Globus pallidus (tissue), 1 donor: ENCODE measurements around the gene C10orf67.

Experiments
- DNase-seq: peaks from one replicate; pipeline ENCODE4 v3.0.0-alpha.2; 2015; ENCODE audit warnings: low spot score

Gene C10orf67

DNA sequence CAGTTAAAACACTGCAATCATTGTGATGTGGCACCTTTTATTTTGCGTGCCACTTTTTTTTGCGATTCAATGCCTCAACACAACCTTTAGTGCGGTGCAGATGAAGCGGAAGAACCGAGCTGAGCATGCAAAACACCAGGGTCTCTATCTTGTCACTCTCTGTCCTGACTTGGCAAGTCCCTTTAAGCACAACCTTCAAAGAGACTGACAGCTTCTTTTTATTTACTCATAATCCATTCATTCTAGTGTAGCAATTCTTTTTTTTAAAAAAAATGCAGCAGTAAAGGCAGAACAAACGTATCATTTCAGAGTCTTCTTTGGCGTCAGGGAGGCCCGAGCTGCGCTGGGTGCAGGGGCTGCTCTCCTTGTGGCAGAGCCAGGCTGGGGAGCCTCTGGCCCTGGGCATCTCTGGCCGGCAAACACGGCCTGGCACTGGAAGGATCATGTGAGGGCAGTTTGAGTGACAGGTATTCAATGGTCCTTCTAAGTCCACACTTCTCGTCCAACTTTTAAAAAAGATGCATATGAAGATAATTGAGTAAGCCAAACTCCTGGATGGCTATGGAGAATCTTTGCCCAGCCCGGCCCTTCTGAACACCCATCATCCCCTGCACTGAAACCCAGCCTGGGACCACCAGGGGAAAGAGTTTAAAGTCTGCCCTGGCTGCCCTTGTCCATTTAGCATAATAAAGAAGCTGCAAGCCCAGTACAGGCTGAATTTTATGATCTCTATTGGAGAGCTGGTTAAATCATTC lies 148.6 kb downstream of the C10orf67 start:
- no peak for DNase-seq

DNA sequence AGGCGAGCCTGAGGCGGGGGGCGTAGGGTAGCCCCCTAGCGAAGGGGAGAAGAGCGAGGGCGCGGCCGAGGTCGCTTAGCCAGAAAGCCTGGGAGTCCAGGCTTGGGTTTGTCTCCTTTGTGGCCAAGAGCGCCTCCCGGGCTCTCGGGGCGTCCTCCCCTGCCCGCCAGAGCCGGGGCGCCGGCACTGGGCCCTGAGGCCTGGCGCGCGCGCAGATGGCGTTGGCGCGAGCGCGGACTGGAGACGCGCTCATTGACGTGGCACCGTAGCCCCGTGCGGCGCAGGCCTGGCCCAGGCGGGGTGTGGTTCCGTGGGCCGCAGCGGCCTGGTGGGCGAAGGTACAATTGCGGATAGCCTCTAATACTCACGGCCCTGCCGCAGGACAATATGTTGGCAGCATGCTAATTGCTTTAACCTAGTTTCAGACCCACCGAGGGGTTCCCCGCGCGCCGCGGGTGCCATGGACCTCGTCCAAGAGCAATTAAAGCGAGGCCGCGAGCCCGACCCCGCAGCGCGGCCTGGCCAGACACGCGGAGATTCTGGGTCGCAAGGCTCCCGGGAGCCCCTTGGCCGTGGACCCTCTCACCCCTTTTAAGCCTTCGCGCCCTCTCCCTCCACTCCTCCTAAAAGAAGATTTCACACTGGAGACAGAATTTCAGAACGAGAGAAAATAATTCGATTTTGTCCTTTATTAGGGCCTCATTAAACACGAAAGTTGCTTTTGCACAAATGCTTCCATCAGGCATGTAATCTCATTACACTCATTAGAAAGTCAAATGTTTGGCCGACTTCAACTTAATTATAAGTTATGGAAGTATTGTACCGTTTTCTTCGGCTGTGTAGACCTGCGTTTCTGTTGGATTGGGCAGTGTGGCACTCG lies 149.4 kb downstream of the C10orf67 start:
- DNase-seq = no peak

DNA sequence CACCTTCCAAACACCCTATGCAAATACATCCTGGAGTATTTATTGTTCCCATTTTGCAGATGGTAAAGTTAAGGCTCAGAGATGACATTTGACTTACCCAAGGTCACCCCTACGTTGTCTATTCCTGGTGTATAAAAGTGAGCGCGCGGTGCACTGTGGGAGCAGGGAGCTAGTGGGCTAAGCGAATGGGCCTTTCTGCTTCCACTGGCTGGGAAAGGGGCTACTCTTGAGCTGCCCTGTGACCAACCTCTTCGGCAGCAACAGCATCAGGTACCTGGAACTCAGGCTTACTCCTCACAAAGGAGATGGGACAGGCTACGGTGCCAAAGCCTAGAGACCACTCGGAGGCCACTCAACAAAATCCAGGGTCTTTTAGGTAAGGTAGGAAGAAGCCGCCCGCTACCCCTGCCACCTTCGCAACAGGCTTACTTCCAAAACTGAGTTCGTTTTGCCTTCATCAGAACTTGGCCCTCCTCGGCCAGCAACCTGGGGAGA lies 150.1 kb downstream of the C10orf67 start:
- DNase-seq = no peak

DNA sequence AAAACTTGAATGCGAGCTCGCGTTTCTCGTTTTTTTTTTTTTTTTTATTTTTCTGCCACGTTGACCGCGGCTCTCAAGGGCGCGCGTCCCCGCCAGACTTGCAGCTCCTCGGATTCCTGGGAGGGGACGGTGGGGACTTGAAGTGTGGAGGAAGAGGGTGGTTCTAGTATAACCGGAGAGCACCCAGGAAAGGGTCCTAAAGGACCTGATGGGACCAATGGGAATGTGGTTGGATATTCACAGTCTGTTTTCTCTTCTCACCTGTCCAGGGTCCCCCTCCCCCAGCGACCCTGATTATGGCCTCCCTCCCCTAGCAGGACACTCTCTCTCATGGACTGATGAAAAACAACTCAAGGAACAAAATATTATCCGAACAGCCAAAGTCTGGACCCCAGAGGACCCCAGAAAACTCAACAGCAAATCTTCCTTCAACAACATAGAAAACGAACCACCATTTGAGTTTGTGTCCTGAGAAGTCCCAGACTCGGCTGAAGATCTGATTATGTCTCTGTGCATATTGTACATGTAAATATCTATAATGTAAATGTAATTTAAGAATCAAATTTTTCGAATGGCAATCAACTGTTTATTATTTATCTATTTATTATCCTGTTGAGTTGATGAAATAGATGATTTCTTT lies 151.0 kb downstream of the C10orf67 start:
- no peak for DNase-seq

DNA sequence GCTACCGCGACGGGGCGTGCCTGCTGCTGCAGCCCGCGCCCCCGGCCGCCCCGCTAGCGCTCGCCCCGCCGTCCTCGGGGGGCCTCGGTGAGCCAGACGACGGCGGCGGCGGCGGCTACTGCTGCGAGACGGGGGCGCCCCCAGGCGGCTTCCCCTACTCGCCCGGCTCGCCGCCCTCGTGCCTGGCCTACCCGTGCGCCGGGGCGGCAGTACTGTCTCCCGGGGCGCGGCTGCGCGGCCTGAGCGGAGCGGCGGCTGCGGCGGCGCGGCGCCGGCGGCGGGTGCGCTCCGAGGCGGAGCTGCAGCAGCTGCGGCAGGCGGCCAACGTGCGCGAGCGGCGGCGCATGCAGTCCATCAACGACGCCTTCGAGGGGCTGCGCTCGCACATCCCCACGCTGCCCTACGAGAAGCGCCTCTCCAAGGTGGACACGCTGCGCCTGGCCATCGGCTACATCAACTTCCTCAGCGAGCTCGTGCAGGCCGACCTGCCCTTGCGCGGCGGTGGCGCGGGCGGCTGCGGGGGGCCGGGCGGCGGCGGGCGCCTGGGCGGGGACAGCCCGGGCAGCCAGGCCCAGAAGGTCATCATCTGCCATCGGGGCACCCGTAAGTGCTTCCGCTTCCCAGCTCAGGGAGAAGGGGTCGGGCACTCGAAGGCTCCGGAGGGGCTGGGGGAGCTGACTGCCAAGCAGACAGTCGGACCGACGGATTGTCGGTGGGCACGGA lies 151.7 kb downstream of the C10orf67 start:
- no peak for DNase-seq

DNA sequence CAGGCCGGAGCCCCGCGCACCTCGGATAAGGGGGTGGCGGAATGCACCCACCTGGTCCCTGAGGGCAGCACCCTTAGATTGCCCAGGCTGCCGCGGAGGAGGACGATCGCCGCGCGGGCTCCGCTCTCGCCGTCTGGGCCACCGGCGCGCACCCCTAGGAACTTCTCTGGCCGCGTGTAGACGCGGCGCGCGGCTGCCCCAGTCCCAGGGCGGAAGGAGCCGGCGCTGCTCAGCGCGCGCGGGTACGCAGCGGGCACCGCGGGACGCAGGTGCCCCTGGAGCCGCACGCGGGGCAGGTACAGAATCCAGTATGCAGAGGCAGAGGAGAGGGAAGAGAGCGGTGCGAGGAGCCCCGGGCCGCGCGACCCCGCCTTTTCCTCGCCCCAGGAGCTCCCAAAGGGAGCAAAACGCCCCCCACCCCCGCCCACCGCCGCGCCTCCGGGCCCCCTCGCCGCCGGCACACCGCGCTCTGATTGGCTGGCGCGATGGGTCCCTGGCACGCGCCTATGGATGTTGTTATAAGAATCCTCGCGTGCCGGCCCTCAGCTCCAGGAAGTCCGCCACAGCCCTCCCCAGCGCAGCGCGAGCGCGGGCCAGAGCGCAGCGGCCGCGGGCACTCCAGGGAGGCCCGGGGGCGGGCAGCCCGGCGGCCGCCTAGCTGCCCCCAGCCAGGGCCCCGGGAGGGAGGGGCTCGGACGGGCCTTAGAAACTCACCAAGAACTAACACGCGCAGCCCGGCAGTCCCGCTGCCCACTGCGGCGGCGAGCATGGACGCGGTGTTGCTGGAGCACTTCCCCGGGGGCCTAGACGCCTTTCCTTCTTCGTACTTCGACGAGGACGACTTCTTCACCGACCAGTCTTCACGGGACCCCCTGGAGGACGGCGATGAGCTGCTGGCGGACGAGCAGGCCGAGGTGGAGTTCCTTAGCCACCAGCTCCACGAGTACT lies 152.6 kb downstream of the C10orf67 start, which contains the start of gene PTF1A:
PTF1A (plus strand) TSS at position 549 of the 948 bp plus-strand sequence; CDS start at position 768, 219 bp downstream.
- no peak for DNase-seq

DNA sequence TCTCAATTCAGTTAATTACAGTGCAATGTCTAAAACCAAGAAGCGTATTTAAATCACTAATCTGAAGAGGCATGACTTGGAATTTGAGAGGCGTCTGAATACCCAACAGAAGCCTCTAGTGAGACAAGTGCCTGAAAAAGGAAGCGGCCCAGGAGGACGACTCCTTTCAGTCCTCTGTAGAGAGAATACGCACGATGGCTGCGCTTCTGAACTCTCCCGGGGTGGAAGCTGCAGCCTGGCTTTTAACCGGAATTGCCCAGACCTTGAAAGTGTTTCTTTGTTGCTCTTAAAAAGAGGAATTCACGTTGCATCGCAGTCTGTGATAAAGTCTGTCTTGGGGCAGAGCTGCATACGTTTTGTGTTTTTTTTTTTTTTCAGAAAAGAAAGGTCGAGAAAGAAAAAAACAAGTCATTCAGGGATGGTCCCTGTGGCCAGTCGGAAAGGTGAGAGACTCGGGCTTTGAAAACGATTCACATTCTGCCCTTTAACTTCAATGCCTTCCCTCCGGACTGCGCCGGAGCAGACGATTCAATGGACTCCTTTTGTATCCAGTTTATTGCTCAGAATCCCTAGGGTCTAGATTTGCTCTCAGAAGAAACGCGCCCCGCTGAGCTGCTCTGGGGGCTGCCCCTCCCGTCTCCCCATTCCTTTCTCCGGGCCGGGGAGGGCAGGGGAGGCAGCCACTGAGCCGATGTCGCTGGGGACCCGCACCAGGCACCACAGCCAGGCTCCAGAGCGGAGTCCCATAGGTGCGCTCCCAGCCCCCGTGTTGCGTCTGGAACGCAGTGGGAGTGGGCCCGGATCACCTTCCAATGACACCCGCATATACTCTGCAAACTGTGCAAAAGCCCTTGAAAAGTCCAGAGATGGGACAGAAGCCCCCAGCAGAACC lies 153.5 kb downstream of the C10orf67 start:
- no peak for DNase-seq

DNA sequence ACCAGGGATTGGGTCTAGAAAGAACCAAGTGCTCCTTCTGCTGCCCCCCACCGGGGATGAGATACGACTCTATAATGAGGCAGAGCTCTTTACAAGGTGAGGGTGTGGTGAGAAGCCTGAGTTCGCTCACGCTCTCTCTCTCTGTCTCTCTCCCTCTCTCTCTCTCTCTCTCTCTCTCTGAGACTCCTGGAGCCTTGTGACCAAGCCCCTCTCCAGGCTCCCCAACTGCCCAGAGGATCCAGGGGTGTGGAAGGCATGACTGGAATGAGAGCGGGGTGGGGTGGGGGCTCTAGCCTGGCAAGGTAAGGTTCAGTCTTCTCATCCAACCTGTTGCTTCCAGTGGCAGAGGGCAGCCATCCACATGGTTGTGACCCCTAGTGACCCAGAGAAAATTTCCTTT lies 155.6 kb downstream of the C10orf67 start:
- no peak for DNase-seq

DNA sequence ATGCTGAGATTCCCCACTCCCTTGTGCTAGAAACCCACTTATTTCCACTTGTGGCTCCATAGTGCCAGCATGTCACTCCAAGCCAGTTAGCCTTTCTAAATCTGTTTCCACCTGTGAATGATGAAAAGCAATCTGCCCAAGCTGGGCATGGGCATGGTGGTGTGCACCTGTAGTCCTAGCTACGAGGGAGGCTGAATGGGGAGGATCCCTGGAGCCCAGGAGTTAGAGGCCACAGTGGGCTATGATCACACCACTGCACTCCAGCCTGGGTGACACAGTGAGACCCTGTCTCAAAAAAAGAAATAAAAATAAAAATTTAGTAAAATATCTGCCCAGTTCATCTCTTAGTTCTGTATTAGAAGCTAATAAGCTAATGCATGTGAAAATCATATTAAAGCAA lies 157.4 kb downstream of the C10orf67 start:
- no peak for DNase-seq

DNA sequence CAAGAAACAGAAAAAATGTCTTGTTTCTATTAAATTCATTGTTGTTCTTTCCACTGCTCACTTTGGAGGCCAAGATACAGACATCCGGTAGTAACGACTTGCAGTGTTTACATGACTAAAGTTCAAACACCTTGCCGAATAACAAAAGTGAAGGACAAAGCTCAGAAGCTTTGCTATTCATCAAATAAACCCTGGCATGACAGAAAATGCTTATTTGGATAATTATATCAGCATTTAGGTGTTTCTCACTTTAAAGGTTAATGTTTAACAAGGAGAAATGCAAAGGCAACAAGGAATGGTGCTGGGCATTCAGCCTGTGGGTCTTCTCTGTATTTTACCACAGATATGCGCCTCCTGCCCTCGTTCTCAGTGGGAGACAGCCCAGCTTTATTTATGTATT lies 157.9 kb downstream of the C10orf67 start:
- no peak for DNase-seq

DNA sequence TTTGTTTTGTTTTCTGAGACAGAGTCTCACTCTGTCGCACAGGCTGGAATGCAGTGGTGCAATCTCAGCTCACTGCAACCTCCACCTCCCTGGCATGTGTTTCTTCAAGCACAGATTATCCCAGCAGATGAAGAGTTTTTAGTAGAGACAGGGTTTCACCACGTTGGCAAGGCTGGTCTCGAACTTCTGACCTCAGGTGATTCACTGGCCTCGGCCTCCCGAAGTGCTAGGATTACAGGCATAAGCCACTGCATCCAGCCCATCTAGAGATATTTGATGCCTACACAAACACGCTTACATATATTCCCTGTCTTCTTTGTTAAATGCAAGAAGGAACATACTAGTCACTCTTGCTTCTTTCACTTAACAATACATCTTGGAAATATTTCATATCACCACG lies 158.4 kb downstream of the C10orf67 start:
- no peak for DNase-seq

DNA sequence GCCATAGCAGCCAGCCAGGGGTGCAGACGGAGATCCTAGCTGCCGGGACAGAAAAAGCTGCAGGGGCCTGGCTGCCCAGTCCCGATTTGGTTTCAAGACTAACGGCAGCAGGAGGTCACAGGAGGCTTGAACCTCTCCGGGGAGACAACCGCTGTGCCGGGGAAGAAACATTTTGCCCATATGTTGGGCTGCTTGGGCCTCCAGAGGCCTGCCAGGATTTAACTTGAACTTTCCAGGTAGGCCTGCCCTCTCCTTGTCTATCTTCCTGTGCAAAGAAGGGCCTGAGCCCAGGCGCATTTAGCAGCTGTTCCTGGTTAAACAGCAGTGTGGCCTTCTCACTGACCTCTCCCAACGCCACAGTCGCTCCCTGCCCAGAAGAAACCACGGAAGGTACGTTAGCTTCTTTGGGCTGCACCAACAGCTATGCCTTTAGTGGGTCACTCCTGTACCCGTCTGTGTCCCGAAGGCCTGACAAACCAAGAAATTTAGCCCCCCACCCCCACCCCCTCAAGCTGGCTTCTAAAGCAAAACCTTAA lies 169.6 kb downstream of the C10orf67 start:
- DNase-seq = no peak

DNA sequence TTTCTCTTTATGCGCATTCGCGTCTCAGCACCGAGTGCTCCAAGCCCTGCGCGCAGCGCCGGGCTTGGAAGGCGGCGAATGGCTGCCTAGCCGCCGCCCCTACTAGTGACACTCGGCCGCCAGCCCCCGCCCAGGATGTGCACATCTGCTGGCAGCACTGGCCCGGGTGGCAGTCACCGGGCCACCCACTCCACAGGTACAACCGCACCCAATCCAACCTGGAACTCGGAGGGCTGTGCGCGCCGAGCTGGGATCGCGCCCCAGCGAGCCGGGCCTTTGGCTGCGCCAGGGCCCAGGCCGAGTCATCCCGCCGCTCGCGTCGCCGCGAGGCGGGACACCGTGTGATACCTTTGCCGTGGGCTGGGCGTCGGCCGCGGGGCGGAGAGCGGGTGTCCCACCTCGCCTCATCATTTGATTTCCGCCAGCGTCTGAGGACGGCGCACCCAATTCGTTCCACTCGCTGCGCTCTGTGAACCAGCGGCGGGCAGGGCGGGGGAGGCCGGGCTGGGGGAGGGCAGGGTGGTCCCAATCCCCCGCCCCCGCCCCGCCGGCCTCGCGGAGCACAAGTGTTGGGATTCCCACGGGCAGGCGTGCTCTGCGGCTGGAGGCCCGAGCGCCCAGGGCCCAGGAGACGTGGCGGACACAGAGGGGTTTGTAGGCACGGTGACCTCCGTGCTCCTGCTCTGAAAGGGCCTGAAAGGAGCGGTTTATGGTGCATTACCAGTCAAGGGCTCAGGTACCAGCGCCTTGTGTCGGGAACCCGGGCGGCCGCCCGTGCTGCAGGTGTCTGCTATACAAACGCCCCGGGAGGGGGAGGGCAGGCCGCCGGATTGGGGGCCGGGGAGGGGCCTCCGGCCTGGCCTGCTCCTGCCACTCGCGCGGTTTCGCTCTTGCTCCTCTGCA lies 170.3 kb downstream of the C10orf67 start:
- no peak for DNase-seq

DNA sequence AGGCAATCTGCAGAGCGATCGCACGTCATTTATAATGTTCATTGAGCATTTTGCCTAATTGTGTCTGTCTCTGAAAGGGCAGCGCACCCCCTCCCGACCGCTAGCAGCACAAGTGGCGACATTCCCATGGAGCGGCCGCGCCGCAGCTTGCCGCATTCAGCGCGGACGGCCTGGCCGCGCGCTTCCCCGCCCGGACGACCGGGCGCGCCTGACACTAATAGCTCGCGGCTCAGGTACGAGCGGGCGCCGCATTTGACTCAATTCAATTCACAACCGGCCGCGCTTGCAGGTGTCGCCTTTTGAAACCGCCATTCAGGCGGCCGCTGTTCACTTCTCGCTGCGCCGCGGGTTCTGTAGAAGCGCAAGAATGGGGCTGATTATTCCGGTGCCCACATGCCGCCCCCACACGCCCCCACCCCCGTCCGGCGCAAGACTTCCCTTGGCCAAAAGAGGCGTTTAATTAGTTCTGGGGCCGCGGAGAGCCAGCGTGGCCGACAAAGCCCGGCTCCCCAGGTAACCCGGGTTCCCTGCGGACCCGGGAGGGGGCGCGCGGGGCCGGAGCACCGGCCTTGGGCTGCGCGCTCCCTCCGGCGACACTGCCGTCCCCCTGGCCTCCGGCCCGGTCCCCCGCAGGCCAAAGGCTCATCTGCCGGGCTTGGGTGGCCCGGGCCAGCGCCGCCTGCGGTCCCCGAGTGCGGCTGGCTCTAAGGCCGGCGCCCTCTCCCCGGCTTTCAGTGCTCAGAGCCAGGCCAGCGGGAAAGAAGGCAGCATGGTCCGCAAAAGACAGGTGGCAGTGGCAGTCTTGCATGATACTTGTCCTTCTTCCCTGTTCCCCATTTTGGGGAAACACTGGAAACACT lies 171.2 kb downstream of the C10orf67 start:
- no peak for DNase-seq

DNA sequence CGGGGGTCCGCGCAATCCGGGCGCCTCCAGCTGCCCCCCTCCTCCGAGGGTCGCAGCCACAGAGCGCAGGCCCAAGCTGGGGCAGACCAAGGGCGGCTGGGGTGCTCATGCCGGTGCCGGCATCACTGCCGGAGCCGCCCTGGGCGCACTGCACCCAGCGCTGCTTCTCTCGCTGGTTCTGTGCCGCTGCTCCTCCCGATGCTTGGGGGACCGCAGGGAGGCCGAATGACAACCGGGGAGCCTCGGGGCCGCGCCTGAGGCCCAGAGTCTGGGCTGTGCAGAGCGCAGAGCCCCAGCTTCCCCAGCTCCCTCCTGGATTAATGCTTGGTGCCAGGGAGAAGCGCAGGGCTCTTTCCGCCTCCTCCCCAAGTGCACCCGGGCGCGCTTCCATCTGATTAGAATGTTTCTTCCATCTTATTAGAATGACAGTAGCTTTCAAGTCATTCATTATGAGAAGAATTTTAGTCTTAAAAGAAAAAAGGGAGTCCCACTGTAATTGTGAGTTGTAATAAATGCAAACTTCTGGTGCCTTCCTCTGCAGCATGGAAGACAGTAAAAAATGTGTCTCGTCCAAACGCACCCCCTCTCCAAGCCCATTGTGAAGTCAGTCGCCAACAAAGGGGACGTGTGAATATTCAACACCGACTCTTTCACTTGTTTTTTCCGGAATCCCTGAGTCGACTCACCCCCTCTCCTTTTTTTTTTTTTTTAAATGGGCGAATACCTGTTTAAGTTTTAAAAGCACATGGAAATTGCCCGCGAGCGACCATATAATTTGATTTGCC lies 172.0 kb downstream of the C10orf67 start:
- DNase-seq = no peak

DNA sequence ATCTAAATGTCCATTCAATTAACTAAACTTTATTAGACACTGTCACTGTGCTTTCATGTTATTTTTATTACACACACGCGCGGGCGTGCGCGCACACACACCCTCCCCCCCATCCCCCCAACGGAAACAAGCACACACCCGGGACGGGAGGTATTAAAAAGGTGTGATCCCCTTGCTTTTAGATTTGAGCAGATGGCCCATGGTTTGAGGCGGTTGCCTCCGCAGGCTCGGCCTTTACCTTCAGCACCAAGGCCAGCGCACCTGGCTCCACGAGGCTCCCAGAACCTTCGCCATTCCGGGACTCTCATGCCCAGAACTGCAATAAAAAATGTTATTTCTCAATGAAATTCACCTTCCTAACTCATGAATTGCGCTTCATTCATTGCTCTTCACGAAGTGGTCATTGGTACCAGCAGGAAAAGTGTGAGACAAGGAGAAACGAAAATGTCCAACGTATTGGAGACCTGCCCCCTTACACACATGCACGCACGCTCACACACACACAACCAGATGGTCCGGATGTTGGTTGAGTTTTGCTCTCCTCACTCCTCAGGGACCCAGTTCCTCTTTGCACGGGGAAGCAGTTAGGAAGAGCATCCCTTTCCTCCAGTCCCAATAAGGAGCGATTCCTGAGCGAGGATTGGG lies 173.2 kb downstream of the C10orf67 start:
- DNase-seq = no peak
